Astrocyte of the cerebellum (primary cell): Measurements from ENCODE around the gene NOC2L.
A peak's percentile ranks its signal among the peaks of the same experiment; 100 is the strongest.

Experiments
- DNase-seq: peaks from one replicate; pipeline ENCODE4 v3.0.0-alpha.2; 2011; ENCODE audit warnings: low read depth
- H3K4me3 ChIP-seq: 2 replicates; pipeline ENCODE4 v1.5.1; 2011; ENCODE audit warnings: mild to moderate bottlenecking, low read depth, low read length, moderate library complexity
- CTCF ChIP-seq: IDR thresholded peaks from 2 replicates; pipeline ENCODE4 v1.5.1; 2012; ENCODE audit warnings: low read length, low read depth, moderate library complexity, mild to moderate bottlenecking; ENCODE audit errors: missing control alignments
- in situ Hi-C: cut with HindIII; loops from 2 replicates; pipeline ENCODE4 v1.10.0; 2017; ENCODE audit warnings: low sequenced_read_pairs

The NOC2L gene

GRCh38 chr1:914131-914890, 44.7 kb downstream of the NOC2L start:
- no peak overlapping the region for H3K4me3 ChIP-seq
- no peak for DNase-seq
- in situ Hi-C loops, result no loop called here
- TF ChIP-seq CTCF, result no peak

GRCh38 chr1:913491-914130, 45.4 kb downstream of the NOC2L start:
- no peak for TF ChIP-seq CTCF
- no peak overlapping the region for H3K4me3 ChIP-seq
- in situ Hi-C loops, result no loop called here
- no peak for DNase-seq

GRCh38 chr1:912740-913301, 46.2 kb downstream of the NOC2L start:
- H3K4me3 ChIP-seq, result no peak overlapping the region
- no peak for DNase-seq
- TF ChIP-seq CTCF, result peak; percentile 40
- in situ Hi-C loops, result no loop called here

GRCh38 chr1:911875-912739, 46.9 kb downstream of the NOC2L start:
- H3K4me3 ChIP-seq, result no peak overlapping the region
- in situ Hi-C loops, result no loop called here
- no peak for DNase-seq
- TF ChIP-seq CTCF, result no peak

- in situ Hi-C loops, result no loop called here
- TF ChIP-seq CTCF, result no peak
- H3K4me3 ChIP-seq, result no peak overlapping the region
- no peak for DNase-seq
Measured at GRCh38 chr1:910881-911721, 48.0 kb downstream of the NOC2L start.
